Brain microvascular endothelial cell (primary cell): ENCODE measurements around the gene ASXL2.

Experiments
- DNase-seq: peaks from one replicate; pipeline ENCODE4 v3.0.0-alpha.2; 2020
- H3K27ac ChIP-seq: fragments of 250-450 bp; sonication (Bioruptor Pico); 2 replicates; pipeline ENCODE4 v1.5.1; 2020; ENCODE audit warnings: mild to moderate bottlenecking, moderate library complexity
- H3K27me3 ChIP-seq: fragments of 250-450 bp; sonication (Bioruptor Pico); replicated peaks from 2 replicates; pipeline ENCODE4 v1.5.1; 2020; ENCODE audit warnings: mild to moderate bottlenecking
- H3K36me3 ChIP-seq: fragments of 250-450 bp; sonication (Bioruptor Pico); replicated peaks from 2 replicates; pipeline ENCODE4 v1.5.1; 2020; ENCODE audit warnings: mild to moderate bottlenecking
- H3K4me3 ChIP-seq: 2 replicates; pipeline ENCODE4 v1.5.1; 2011; ENCODE audit warnings: low read depth, mild to moderate bottlenecking, control low read depth, low read length, moderate library complexity
- CTCF ChIP-seq: IDR thresholded peaks from 2 replicates; pipeline ENCODE4 v1.5.1; 2011; ENCODE audit warnings: low read depth, mild to moderate bottlenecking, moderate library complexity, low read length, control low read depth, inconsistent platforms; ENCODE audit errors: missing control alignments
- in situ Hi-C: cut with HindIII; loops from 2 replicates; pipeline ENCODE4 v1.10.0; 2017; ENCODE audit warnings: low sequenced_read_pairs, low pct_ligation_motif_present

The ASXL2 gene

DNA sequence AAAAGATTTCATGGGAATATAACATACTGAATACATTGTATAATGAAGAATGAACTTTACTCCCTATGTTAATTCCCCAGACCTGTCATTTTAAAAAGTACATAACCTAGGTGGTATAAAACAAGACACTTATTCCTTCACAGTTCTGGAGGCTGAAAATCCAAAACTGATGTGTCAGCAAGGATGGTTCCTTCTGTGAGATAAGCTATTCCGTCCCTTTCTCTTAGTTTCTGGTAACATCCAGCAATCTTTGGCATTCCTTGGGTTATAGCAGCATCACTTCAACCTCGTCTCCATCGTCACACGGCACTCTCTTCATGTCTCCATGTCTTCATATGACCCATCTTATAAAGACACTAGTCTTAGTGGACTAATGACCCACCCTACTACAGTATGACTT lies 93.9 kb downstream of the ASXL2 start:
- Histone ChIP-seq H3K36me3 (no peaks in the 10 kb centered on the region), H3K27ac (no peak overlapping the region), H3K27me3 (no peaks in the 10 kb centered on the region), H3K4me3 (no peak overlapping the region)
- TF ChIP-seq CTCF, result no peak
- in situ Hi-C loops, result no loop called here
- no peak for DNase-seq

- in situ Hi-C loops, result no loop called here
- no peak for DNase-seq
- no peaks in the 10 kb centered on the region for H3K27me3 ChIP-seq
- TF ChIP-seq CTCF, result no peak
- no peaks in the 10 kb centered on the region for H3K36me3 ChIP-seq
- H3K4me3 ChIP-seq, result no peak overlapping the region
- H3K27ac ChIP-seq, result no peak overlapping the region
Measured at GRCh38 chr2:25777077-25777476, 101.2 kb downstream of the ASXL2 start.

DNA sequence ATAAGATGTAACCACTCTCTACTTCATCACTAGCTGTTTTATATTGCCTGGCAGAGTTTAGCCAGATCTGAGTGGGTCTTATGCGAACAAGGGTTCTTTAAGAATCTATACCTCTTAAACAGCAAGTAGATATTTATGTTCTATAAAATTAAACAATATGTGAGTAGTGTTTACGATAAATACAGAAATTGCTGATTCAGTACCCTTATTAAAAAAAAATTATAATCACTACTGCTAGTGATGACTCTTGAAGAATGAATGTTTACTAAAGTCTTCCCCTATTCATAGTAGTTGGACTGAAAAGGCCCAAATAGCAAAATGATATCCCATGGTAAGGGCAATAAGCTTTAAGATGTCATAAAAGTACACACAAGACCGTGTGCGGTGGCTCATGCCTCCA lies 106.2 kb downstream of the ASXL2 start:
- no peak for DNase-seq
- H3K36me3 ChIP-seq, result peaks cover 18% of the 10 kb centered on the region
- H3K4me3 ChIP-seq, result no peak overlapping the region
- no peak for TF ChIP-seq CTCF
- no peak overlapping the region for H3K27ac ChIP-seq
- H3K27me3 ChIP-seq, result no peaks in the 10 kb centered on the region
- in situ Hi-C loops, result no loop called here

DNA sequence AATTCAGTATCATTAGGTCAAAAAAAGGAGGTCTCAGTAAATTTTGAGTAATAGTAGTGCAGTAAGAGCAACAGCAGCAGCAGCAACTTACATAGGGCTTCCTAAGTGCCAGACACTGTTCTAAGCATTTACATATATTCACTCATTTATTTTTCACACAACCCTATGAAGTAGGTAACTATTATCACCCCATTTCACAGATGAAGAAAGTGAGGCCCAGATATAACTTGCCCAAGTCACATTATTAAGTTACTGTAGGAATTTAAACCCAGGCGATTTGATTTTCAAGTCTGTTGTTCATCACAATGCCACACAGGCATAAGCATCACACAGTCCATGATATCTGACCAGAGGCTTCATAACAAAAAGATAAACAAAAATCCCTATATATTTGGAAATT lies 114.7 kb downstream of the ASXL2 start:
- no peak overlapping the region for H3K27ac ChIP-seq
- TF ChIP-seq CTCF, result no peak
- H3K4me3 ChIP-seq, result no peak overlapping the region
- DNase-seq, result no peak
- H3K36me3 ChIP-seq, result peaks cover 20% of the 10 kb centered on the region
- in situ Hi-C loops, result no loop called here
- no peaks in the 10 kb centered on the region for H3K27me3 ChIP-seq

DNA sequence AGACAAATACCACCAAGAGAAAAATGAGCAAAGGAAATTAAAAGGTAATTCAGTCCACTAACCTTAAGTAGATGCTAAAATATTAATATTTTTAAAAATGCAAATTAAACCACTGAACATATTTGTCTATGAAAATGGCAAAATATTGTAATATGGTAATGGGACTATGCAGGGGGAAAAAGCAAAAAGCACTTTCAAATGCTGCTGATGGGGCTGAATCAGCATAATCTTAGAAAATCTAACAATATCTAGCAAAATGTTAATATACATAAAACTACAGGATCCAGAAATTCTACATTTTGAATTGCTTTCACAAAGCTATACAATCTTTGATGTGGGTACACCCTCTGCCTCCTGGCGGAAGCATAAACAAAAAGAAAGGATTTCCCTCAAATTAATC lies 118.0 kb downstream of the ASXL2 start:
- no peak for TF ChIP-seq CTCF

DNA sequence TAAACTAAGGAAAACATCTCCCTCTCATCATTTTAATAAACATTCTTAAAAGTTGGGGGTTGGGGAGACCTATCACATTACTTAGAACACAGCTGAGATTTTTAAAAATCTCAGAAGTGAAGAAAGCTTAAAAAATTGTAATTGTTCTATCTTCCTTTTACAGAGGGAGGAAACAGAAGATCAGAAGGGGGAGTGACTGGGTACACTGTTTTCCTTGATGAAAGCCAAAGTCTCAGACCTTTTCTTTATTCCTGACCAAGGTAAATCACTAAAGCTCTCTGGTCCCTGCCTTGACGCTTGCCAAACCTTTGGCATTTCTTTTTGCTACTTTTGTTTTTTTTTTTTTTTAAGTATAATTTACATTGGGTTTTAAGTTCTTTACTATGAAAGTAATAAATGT lies 119.9 kb downstream of the ASXL2 start:
- no peak for TF ChIP-seq CTCF
- in situ Hi-C loops, result no loop called here
- Histone ChIP-seq H3K4me3 (no peak overlapping the region), H3K27ac (no peak overlapping the region), H3K36me3 (peaks cover 15% of the 10 kb centered on the region), H3K27me3 (no peaks in the 10 kb centered on the region)
- DNase-seq, result no peak

More for the DNA sequence above, 118.0 kb downstream of the ASXL2 start:
- Histone ChIP-seq H3K27me3 (no peaks in the 10 kb centered on the region), H3K36me3 (peaks cover 8% of the 10 kb centered on the region), H3K27ac (no peak overlapping the region), H3K4me3 (no peak overlapping the region)
- no peak for DNase-seq
- in situ Hi-C loops, result no loop called here
